ENCODE results near the gene ERBB4. TPM values are rescaled to one million over a fixed set of nuclear protein-coding genes. Genes with fewer than 3 reads are reported as not detected.
A peak's percentile ranks its signal among the peaks of the same experiment; 100 is the strongest.

Gene ERBB4
- total RNA-seq, 1 donor: 5.8 TPM

GRCh38 chr2:212535996-212536816, 2.4 kb downstream of the ERBB4 start:
- DNase-seq (ENCODE audit: low read depth): no peak
- no peak for TF ChIP-seq CTCF (IDR thresholded peaks at IDR 0.05; ENCODE audit: insufficient read depth, low read length)
- H3K4me3 ChIP-seq (ENCODE audit: low read depth, low read length): peak overlapping the region; percentile 72

GRCh38 chr2:212534336-212534735, 4.3 kb downstream of the ERBB4 start:
- H3K4me3 ChIP-seq (ENCODE audit: low read depth, low read length): no peak overlapping the region
- DNase-seq (ENCODE audit: low read depth): no peak
- TF ChIP-seq CTCF (IDR thresholded peaks at IDR 0.05; ENCODE audit: insufficient read depth, low read length): no peak

- no peak overlapping the region for H3K4me3 ChIP-seq (ENCODE audit: low read depth, low read length)
- no peak for DNase-seq (ENCODE audit: low read depth)
- no peak for TF ChIP-seq CTCF (IDR thresholded peaks at IDR 0.05; ENCODE audit: insufficient read depth, low read length)
These were observed 6.0 kb downstream of the ERBB4 start for GRCh38 chr2:212532585-212532984.

- no peak for TF ChIP-seq CTCF (IDR thresholded peaks at IDR 0.05; ENCODE audit: insufficient read depth, low read length)
- no peak overlapping the region for H3K4me3 ChIP-seq (ENCODE audit: low read depth, low read length)
- no peak for DNase-seq (ENCODE audit: low read depth)
These were observed 6.5 kb downstream of the ERBB4 start for GRCh38 chr2:212532087-212532486.

GRCh38 chr2:212531499-212531898, 7.1 kb downstream of the ERBB4 start:
- no peak for TF ChIP-seq CTCF (IDR thresholded peaks at IDR 0.05; ENCODE audit: insufficient read depth, low read length)
- no peak overlapping the region for H3K4me3 ChIP-seq (ENCODE audit: low read depth, low read length)
- DNase-seq (ENCODE audit: low read depth): no peak

GRCh38 chr2:212530991-212531390, 7.6 kb downstream of the ERBB4 start:
- no peak for DNase-seq (ENCODE audit: low read depth)
- no peak overlapping the region for H3K4me3 ChIP-seq (ENCODE audit: low read depth, low read length)
- no peak for TF ChIP-seq CTCF (IDR thresholded peaks at IDR 0.05; ENCODE audit: insufficient read depth, low read length)

GRCh38 chr2:212530373-212530772, 8.2 kb downstream of the ERBB4 start:
- DNase-seq (ENCODE audit: low read depth): no peak
- no peak overlapping the region for H3K4me3 ChIP-seq (ENCODE audit: low read depth, low read length)
- TF ChIP-seq CTCF (IDR thresholded peaks at IDR 0.05; ENCODE audit: insufficient read depth, low read length): no peak

Data from fibroblast of the aortic adventitia (primary cell).